Measurements from ENCODE around the gene RALGPS1. TPM values are rescaled to one million over a fixed set of nuclear protein-coding genes. Genes with fewer than 3 reads are reported as not detected.

The RALGPS1 gene
- total RNA-seq, 4 donors from 2014 or later: 3.3 to 9.8 (median 6.7) TPM

GRCh38 chr9:126932871-126933321 lies 18.3 kb downstream of the RALGPS1 start:
- Histone ChIP-seq H3K27ac (no peak overlapping the region), H3K36me3 (no peaks in the 10 kb centered on the region), H3K4me1 (no peaks in the 10 kb centered on the region), H3K9me3 (no peaks in the 10 kb centered on the region), H3K4me3 (no peak overlapping the region), H3K27me3 (no peaks in the 10 kb centered on the region)
- 77 to 82% methylated on average over 11 of the region's 11 CpGs for WGBS, 2 donors
- TF ChIP-seq CTCF (IDR thresholded peaks at IDR 0.05) (no peak), POLR2A (IDR thresholded peaks at IDR 0.05) (no peak), EP300 (IDR thresholded peaks at IDR 0.05) (no peak)
- DNase-seq (ENCODE audit: low spot score in 2 of 2): no peak

- no peak overlapping the region for H3K4me3 ChIP-seq
- 83 to 91% methylated on average over 11 of the region's 11 CpGs for WGBS, 2 donors
- no peaks in the 10 kb centered on the region for H3K36me3 ChIP-seq
- H3K4me1 ChIP-seq: no peaks in the 10 kb centered on the region
- no peak for TF ChIP-seq EP300 (IDR thresholded peaks at IDR 0.05)
- TF ChIP-seq CTCF (IDR thresholded peaks at IDR 0.05): no peak
- TF ChIP-seq POLR2A (IDR thresholded peaks at IDR 0.05): no peak
- H3K9me3 ChIP-seq: no peaks in the 10 kb centered on the region
- no peak overlapping the region for H3K27ac ChIP-seq
- no peak for DNase-seq (ENCODE audit: low spot score in 2 of 2)
- H3K27me3 ChIP-seq: no peaks in the 10 kb centered on the region
These were observed 18.9 kb downstream of the RALGPS1 start for GRCh38 chr9:126933334-126933980.

- Histone ChIP-seq H3K4me3 (no peak overlapping the region), H3K27ac (no peak overlapping the region), H3K36me3 (no peaks in the 10 kb centered on the region), H3K9me3 (no peaks in the 10 kb centered on the region), H3K27me3 (no peaks in the 10 kb centered on the region), H3K4me1 (no peaks in the 10 kb centered on the region)
- 89 to 92% methylated on average over 8 of the region's 8 CpGs for whole genome bisulfite sequencing, 2 donors
- TF ChIP-seq EP300 (IDR thresholded peaks at IDR 0.05) (no peak), POLR2A (IDR thresholded peaks at IDR 0.05) (no peak), CTCF (IDR thresholded peaks at IDR 0.05) (no peak)
- no peak for DNase-seq (ENCODE audit: low spot score in 2 of 2)
These were observed 19.9 kb downstream of the RALGPS1 start for GRCh38 chr9:126934441-126934840.

GRCh38 chr9:126935630-126936029 lies 21.0 kb downstream of the RALGPS1 start:
- peaks cover 0 to under 1% (median 0%) of the 10 kb centered on the region in 4 donors for H3K4me1 ChIP-seq
- no peak for DNase-seq (ENCODE audit: low spot score in 2 of 2)
- WGBS, 2 donors: 84 to 86% methylated on average over 5 of the region's 5 CpGs
- no peaks in the 10 kb centered on the region for H3K27me3 ChIP-seq
- no peak overlapping the region for H3K27ac ChIP-seq
- H3K36me3 ChIP-seq: no peaks in the 10 kb centered on the region
- H3K4me3 ChIP-seq: no peak overlapping the region
- no peak for TF ChIP-seq EP300 (IDR thresholded peaks at IDR 0.05)
- no peak for TF ChIP-seq POLR2A (IDR thresholded peaks at IDR 0.05)
- TF ChIP-seq CTCF (IDR thresholded peaks at IDR 0.05): no peak
- no peaks in the 10 kb centered on the region for H3K9me3 ChIP-seq

DNA sequence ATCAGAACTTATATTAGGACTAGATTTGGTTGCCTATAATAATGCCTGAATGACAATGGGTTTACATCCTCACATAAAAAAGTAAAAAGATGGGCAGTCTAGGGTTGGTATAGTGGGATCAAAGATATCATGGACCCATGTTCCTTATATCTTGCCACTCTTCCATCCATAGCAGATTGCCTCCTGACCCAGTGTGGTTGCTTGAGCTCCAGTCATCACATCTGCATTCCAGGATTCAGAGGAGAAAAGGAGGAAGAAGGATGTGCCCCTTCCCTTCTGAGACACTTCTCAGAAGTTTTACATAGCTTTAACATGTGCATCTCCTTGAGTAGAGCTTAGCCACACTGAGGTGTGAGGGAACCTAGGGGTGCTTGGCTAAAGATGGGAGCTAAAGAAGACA lies 22.9 kb downstream of the RALGPS1 start:
- Histone ChIP-seq H3K27ac (no peak overlapping the region), H3K4me1 (peaks cover 0 to 4% (median 0%) of the 10 kb centered on the region in 4 donors), H3K36me3 (no peaks in the 10 kb centered on the region), H3K9me3 (no peaks in the 10 kb centered on the region), H3K27me3 (no peaks in the 10 kb centered on the region), H3K4me3 (no peak overlapping the region)
- no peak for TF ChIP-seq POLR2A (IDR thresholded peaks at IDR 0.05)
- TF ChIP-seq CTCF (IDR thresholded peaks at IDR 0.05): no peak
- TF ChIP-seq EP300 (IDR thresholded peaks at IDR 0.05): no peak
- no peak for DNase-seq (ENCODE audit: low spot score in 2 of 2)

Measured in tibial nerve (tissue), 4 donors.